KMS-11 (cell line): ENCODE results near the gene ARHGEF28.

Source experiments
- H2AFZ ChIP-seq: fragments of 200-600 bp; sonication (generic); 2 replicates; pipeline ENCODE4 v1.6.1; 2016; ENCODE audit warnings: antibody characterized with exemption, mixed run types, low read depth
- H3K27ac ChIP-seq: fragments of 200-600 bp; sonication (generic); 2 replicates; pipeline ENCODE4 v1.6.1; 2016; ENCODE audit warnings: mild to moderate bottlenecking, mixed run types
- H3K27me3 ChIP-seq: fragments of 200-600 bp; sonication (generic); 2 replicates; pipeline ENCODE4 v1.6.1; 2017; ENCODE audit warnings: mild to moderate bottlenecking, low read depth, mixed run types, moderate library complexity; ENCODE audit not compliant: insufficient read depth
- H3K36me3 ChIP-seq: fragments of 200-600 bp; sonication (generic); 2 replicates; pipeline ENCODE4 v1.6.1; 2017; ENCODE audit warnings: mild to moderate bottlenecking, mixed run types; ENCODE audit not compliant: insufficient read depth
- H3K4me1 ChIP-seq: fragments of 200-600 bp; sonication (generic); 2 replicates; pipeline ENCODE4 v1.6.1; 2016; ENCODE audit warnings: mild to moderate bottlenecking, low read depth, mixed run types; ENCODE audit not compliant: poor library complexity, severe bottlenecking
- H3K4me2 ChIP-seq: fragments of 200-600 bp; sonication (generic); 2 replicates; pipeline ENCODE4 v1.7.0; 2016; ENCODE audit warnings: mild to moderate bottlenecking, mixed run types
- H3K4me3 ChIP-seq: fragments of 200-600 bp; sonication (generic); IDR thresholded peaks from 2 replicates; pipeline ENCODE4 v1.6.1; 2017; ENCODE audit warnings: low read depth, low read length, mixed read lengths; ENCODE audit not compliant: insufficient read depth
- H3K79me2 ChIP-seq: fragments of 200-600 bp; sonication (generic); 2 replicates; pipeline ENCODE4 v1.6.1; 2016; ENCODE audit warnings: low read depth, mixed run types; ENCODE audit not compliant: insufficient read depth
- H3K9ac ChIP-seq: fragments of 200-600 bp; sonication (generic); 2 replicates; pipeline ENCODE4 v1.6.1; 2016; ENCODE audit warnings: mild to moderate bottlenecking, mixed run types
- H4K20me1 ChIP-seq: fragments of 200-600 bp; sonication (generic); 2 replicates; pipeline ENCODE4 v1.6.1; 2016; ENCODE audit warnings: mild to moderate bottlenecking, mixed run types; ENCODE audit not compliant: insufficient read depth
- TF ChIP-seq, protein P1 (sequence below): fragments of 200-600 bp; sonication (generic); conservative IDR thresholded peaks from 2 replicates; pipeline ENCODE4 v1.6.1; 2017; ENCODE audit warnings: low read depth, mild to moderate bottlenecking, antibody characterized with exemption, low read length, moderate library complexity, mixed read lengths

ARHGEF28 gene

DNA sequence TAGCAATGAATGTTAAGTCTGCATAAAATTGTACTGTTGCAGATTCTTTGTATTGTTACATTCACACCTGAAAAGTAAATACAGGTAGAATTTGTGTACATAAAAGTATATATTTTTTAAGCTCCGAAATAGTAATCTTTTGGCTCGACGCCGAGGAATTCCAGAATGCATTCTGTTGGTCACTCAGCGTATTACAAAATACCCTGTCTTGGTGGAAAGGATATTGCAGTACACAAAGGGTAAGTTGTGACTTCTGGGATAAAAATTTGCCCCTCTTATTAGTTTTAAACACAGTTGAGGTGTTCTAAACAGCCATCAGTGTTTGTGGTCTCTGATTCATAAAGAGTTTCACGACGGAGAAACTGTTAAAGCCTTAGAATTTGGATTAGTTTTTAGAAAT is 257.6 kb downstream of the ARHGEF28 start:
- Histone ChIP-seq H3K27me3 (no peaks in the 10 kb centered on the region), H4K20me1 (no peaks in the 10 kb centered on the region), H3K27ac (no peak overlapping the region), H3K4me2 (no peak overlapping the region), H3K4me1 (no peaks in the 10 kb centered on the region), H3K9ac (no peak overlapping the region), H3K4me3 (no peak overlapping the region), H3K36me3 (no peaks in the 10 kb centered on the region), H2AFZ (no peak overlapping the region), H3K79me2 (no peaks in the 10 kb centered on the region)
- TF ChIP-seq, protein P1, sequence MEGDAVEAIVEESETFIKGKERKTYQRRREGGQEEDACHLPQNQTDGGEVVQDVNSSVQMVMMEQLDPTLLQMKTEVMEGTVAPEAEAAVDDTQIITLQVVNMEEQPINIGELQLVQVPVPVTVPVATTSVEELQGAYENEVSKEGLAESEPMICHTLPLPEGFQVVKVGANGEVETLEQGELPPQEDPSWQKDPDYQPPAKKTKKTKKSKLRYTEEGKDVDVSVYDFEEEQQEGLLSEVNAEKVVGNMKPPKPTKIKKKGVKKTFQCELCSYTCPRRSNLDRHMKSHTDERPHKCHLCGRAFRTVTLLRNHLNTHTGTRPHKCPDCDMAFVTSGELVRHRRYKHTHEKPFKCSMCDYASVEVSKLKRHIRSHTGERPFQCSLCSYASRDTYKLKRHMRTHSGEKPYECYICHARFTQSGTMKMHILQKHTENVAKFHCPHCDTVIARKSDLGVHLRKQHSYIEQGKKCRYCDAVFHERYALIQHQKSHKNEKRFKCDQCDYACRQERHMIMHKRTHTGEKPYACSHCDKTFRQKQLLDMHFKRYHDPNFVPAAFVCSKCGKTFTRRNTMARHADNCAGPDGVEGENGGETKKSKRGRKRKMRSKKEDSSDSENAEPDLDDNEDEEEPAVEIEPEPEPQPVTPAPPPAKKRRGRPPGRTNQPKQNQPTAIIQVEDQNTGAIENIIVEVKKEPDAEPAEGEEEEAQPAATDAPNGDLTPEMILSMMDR = no peak

DNA sequence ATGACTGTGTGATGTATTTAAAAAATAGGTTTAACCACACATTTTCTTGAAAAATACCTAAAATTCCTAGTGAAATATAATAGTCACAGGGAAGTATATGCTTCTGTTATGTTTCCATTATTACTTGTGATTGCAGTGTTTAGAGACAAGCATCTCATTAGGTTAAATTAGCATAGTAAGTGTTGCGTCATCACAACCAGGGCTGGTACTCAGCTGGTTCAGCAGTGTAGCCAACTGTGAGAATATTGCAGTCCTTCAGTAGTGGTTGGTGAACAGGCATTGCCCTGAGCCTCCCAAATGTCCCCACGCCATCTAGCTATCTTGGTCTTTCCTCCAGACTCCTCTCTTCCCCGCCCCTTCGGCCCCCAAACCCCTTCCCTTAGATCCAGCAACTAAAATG is 261.7 kb downstream of the ARHGEF28 start:
- Histone ChIP-seq H3K27ac (no peak overlapping the region), H4K20me1 (no peaks in the 10 kb centered on the region), H3K9ac (no peak overlapping the region), H3K79me2 (no peaks in the 10 kb centered on the region), H2AFZ (no peak overlapping the region), H3K4me1 (no peaks in the 10 kb centered on the region), H3K36me3 (no peaks in the 10 kb centered on the region), H3K27me3 (no peaks in the 10 kb centered on the region), H3K4me2 (no peak overlapping the region), H3K4me3 (no peak overlapping the region)
- TF ChIP-seq, protein P1 = no peak

DNA sequence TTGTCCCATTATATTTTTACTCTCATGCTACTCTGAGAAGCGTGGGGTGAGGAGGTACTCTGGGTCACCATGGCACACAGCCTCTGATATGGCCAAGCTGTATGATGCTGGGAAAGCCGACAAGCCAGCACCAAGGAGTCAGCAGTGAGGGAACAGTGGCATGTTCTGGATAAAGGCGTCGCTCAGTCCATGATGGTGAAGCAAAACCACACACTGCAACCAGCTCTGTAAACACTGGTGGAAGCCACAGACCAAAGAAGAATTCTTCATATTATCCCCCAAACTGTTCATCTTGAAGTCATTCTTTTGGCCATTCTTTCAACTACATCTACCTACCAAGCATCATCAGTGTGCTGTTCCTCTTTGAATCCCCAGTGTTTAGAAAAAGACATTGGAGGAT is 264.6 kb downstream of the ARHGEF28 start:
- H3K27ac ChIP-seq = no peak overlapping the region
- H4K20me1 ChIP-seq = no peaks in the 10 kb centered on the region
- H3K9ac ChIP-seq = no peak overlapping the region
- H3K4me3 ChIP-seq = no peak overlapping the region
- no peak overlapping the region for H3K4me2 ChIP-seq
- H3K79me2 ChIP-seq = no peaks in the 10 kb centered on the region
- TF ChIP-seq, protein P1 = no peak
- no peaks in the 10 kb centered on the region for H3K36me3 ChIP-seq
- peaks cover 3% of the 10 kb centered on the region for H3K4me1 ChIP-seq
- H2AFZ ChIP-seq = no peak overlapping the region
- H3K27me3 ChIP-seq = no peaks in the 10 kb centered on the region

DNA sequence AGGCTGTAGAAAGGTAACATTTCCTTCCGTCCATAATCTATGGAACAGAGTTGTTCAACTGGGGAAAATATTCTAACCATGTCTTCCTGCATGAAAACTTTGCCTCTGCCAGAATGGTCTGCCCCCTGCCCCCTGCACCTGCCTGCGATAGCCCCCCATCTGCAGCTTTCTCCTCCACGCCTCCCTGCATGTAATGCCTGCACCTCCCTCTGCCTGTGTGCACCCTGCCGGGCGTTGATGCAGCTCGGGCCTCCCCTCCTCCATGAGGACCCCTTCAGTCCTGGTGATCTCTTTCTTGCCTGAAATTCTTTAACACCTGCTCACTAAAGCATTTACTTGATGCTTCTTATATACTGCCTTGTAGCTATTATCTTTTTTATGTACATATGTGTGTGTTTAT is 266.2 kb downstream of the ARHGEF28 start:
- H3K79me2 ChIP-seq = no peaks in the 10 kb centered on the region
- no peak overlapping the region for H3K9ac ChIP-seq
- no peak overlapping the region for H3K4me3 ChIP-seq
- no peaks in the 10 kb centered on the region for H3K36me3 ChIP-seq
- H3K27ac ChIP-seq = no peak overlapping the region
- no peak overlapping the region for H3K4me2 ChIP-seq
- H4K20me1 ChIP-seq = no peaks in the 10 kb centered on the region
- TF ChIP-seq, protein P1 = no peak
- no peaks in the 10 kb centered on the region for H3K27me3 ChIP-seq
- no peak overlapping the region for H2AFZ ChIP-seq
- H3K4me1 ChIP-seq = peaks cover 6% of the 10 kb centered on the region
